GM21723 (cell line): Measurements from ENCODE around the gene STK24.

ENCODE experiments used
- ATAC-seq: cut with Tn5 transposase; IDR thresholded peaks from one replicate; pipeline ENCODE4 v1.9.1; 2021; ENCODE audit warnings: mild to moderate bottlenecking, moderate library complexity; ENCODE audit not compliant: unreplicated experiment

STK24 gene

DNA sequence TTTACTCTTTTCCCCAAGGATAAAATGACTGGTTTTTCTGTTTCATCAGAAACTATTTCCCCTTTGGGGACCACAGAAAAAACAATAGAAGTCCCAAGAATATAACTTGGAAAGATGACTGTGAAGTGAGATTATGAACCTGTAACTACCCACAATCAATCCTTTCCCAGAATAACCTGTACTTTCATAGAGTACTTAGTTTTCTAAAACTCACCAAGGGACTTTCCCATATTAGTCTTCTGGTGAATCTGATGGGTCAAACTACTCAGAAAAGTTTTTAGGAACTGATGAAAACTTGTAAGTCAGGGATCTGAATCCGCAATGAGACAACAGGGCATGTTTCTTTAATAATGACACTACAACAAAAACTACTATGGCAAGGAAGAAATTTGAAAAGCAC is 62.6 kb downstream of the STK24 start:
- ATAC-seq: no peak

DNA sequence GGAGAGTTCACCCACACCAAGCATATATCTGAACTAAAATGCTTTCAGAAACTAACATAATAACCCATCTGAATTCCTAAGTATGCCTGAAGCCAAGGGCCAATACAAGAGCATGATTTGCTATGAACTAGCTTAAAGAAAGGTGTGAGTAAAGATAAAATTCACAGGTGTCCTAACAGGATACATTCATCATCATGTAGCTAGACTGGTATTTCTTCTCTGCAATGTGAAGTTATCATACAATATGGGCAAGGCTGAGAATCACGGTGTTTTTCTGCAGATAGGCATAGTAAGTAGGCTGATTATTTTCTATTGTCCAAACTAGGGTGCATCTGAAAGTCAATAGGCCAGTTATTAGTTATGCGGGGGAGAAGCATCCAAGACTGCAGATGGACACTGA is 63.1 kb downstream of the STK24 start:
- no peak for ATAC-seq

DNA sequence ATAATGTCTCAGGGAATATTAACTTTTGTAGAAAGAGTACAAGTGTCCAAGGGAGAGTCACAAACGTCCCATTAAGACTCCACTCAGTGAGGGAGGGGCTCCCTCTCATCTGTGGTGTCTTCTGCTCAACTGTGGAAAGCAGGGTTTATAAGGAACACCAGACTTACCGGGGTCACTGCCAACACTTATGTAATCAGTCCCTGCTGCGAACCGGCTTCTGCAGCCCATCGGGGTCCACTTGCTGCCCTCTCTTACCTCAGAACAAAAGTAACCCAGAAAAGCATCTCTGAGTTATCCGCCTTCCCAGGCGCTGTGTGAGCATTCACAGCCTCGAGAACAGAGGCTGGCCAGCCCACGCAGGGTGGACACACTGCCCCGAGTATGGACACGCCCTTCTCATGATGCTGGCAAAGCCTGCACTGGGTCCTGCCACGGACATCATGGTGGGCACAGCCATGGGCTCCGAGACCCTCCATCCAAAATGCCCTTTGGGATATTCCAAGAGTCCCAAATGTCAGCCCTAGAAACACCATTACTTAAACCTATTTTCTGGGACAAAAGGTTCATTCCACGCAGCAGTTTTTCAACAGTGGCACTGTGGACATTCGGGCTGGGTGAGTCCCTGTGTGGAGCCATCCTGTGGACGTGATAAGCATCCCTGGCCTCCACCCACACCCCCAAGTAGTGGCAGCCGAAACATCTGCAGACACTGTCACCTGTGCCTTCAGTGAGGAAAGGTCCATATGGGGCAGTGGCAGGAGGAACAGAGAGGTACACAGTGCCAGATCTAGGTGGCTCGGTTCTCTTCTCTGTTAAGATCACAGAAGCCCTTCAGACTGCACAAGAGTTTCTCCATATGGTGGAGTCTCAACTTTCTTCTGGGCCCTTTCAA is 63.9 kb downstream of the STK24 start:
- ATAC-seq: no peak

- ATAC-seq: no peak
Measured at GRCh38 chr13:98511435-98511834, 65.5 kb downstream of the STK24 start.

DNA sequence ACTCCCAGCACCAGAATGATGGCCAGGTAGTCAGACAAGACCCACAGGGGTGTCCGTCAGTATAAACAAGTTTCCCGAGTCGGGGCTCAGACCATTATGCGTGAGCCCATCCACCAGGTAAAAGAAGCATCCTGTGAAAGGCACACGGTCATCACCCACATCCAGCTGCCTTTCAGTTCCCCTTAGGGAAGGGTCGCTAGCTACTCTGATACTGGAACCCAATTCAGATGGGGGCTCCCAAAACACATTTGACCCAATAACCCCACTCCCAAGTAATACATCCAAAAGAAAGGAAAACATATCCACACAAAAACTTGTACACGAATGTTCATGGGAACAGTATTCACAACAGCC is 66.8 kb downstream of the STK24 start:
- no peak for ATAC-seq

DNA sequence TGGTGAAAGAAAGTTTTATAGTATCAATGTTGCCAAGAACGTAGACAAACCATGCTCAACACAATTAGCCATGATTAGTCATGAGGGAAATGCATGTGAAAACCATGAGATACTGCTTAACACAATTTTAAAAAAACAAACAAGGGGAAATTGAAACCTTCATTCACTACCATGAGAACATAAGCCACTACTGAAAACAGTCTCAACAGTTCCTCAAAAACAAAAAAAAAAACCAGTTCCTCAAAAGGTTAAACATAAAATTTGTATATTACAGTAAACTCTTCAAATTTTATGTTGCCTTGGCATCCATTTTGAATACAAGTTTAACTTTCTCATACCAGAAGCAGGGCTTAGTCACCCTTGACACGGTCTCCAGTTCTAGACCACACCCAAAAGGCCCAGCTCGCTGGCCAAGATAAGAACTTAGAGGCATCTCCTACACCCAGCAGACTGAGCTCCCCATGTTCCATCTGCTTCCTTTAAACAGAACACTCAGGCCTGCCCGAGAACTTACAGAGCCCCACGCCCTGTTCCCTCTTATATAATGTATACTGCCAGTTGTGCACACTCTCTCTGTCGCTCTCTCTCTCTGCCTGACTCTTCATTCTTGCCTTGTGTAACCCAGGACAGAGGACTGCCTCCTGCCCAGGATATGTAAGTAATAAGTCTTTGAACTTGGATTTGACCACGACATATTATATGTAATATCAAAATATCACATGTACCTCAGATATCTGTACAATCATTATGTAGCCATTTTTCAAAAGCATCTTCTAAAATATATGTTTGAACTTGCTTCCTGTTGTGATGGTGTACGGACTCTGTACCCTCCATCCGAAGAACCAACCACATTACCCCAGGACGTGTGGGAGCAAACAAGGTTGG is 67.4 kb downstream of the STK24 start:
- ATAC-seq: peak; percentile 54

- ATAC-seq: no peak
Measured at GRCh38 chr13:98508685-98509084, 68.2 kb downstream of the STK24 start.

- ATAC-seq: no peak
Measured at GRCh38 chr13:98508280-98508679, 68.6 kb downstream of the STK24 start.

DNA sequence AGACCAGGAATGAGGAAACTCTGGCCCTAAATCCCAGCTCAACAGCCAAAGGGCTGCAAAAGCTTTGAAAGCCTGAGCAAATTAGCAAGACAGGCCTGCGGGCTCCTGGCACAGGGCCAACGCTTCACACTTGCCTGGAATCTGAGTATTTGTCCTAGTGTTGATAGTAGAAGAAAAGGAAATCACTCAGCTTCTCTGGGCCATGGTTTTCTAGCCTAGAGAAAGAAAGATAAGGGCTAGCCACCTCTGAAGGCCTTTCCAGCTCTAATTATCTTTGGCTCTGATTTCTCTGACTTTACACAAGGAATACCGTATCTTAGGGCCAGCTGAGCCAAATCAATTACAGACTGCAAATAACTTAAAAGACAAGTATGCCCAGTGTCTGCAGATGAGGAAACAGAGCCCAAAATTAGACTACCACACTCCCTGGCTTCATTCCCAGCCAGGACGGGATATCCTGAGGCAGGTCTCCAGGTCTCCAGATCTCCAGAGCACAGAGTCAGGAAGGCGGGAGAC is 69.6 kb downstream of the STK24 start:
- ATAC-seq: no peak

GRCh38 chr13:98506728-98507230 is 70.1 kb downstream of the STK24 start:
- ATAC-seq: no peak

GRCh38 chr13:98506322-98506721 is 70.6 kb downstream of the STK24 start:
- ATAC-seq: no peak

DNA sequence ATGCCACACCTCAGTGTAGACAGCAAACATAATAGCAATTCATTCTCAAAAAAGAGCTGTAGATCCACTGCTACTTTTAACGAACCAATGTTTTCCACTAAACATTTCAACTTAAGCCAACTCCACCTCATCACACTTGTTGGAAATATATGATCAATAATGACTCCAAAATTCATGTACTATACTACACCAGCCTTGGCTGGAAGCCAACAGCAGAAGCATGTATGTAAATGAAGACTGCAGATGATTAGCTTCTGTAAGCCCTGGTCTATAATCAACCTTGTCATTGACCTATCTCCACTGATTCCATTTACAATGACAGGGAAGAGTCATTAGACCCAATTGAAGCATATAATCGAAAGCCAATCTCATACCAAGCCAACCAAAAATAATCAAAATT is 71.7 kb downstream of the STK24 start:
- ATAC-seq: no peak

DNA sequence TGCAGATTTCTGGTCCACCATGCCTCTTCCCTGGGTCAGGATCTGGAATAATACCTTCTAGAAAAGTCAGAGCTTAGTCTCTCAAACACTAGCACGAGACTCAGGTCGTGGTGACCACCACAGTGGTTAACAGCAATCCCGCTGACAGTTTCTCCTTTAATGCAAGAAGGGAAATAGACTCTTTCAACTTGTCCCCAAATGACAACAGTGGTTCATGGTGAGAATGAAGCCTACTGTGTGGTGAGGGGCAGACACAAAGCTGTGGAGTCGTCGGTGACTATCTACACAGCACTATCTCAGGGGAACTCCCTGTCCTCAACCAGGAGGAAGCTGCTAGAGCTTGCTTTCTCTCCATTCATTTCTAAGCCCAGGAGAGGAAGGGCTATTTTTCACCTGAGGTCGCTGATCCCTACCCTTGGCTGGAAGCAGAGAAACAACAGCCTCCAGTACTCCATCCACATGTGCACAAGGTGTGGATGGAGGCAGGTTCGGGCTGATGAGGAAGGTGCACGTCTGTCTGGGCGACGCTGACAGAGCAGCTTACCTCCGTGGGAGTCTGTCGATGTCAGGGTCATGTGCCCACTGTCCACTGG is 72.4 kb downstream of the STK24 start:
- ATAC-seq: peak; percentile 63

GRCh38 chr13:98504029-98504351 is 72.9 kb downstream of the STK24 start:
- ATAC-seq: no peak

DNA sequence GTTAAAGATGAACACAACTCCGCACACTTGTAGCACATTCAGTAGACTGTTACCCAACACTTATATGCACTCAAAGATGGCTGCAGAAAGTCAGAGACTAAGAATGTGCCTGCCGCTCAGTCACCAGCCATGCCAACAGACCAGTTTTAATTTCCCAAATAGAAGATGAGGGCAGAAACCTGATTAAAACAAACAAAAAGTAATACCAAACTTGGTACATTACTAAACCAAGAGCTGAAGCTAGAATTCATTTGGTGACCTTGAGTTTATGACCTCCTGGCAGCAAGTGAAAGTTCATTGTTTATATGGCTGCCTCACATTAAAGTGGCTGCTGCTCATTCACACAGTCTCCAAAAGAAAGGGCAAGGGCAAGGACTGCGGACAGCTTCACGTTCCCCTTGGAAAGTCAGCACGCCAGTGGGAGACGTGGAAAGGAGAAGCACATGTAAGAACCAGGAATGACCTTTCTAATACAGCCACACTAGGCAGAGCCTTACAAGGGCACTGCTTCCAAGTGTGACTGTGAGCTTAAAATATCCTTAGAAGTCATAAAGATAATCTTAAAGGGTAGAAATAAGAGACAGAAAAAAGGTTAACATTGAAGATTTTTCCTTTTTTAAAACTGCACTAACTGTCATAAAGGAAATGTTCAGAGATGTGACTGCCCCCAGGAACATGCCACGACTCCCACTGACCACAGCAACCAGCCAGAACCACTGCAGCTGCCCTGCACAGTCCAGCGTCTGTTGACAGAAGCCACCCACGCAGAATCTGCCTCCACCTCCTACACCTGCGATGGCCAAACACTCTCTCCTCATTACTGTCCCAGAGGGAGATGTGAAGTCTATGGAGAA is 73.5 kb downstream of the STK24 start:
- ATAC-seq: no peak

DNA sequence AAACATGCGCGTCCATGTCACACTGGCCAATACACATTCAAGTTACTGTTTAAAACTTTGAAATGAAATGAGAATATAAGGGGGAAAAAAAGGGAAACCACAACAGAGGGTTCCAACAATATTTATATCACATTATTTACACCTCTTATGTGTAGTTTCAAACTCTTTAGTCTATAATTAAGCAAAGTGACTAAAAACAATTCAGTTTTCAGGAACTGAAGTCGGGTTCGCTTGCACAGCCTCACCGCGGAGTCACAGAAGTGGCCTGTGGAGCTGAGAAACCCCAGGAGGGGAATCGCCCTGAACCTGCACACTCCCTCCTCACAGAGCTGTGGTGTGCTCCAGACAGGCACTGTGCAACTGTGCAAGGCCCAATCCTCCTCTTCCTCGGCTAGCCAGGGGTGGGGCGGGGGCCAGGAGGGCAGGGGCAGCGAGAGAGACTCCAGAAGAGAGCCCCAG is 75.9 kb downstream of the STK24 start:
- ATAC-seq: peak; percentile 75

DNA sequence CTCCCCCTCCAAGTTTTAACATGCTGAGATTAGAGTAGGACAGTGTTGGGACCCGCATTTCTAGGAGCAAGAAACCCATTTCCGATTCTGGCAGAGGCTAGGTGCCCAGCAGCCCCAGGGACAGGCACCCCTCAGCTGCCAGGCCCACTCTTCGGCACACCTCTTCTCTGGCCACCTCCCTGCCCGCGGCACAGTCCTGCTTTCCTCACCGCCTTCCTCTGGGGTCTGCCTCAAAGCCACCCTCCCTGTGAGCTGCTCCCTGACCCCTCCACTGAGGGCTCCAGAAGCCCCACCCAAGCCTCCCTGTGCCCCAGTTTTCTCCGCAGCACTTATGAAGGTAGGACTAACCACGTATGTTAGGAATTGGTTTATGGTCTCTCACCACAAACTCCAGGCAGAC is 79.9 kb downstream of the STK24 start:
- ATAC-seq: no peak

DNA sequence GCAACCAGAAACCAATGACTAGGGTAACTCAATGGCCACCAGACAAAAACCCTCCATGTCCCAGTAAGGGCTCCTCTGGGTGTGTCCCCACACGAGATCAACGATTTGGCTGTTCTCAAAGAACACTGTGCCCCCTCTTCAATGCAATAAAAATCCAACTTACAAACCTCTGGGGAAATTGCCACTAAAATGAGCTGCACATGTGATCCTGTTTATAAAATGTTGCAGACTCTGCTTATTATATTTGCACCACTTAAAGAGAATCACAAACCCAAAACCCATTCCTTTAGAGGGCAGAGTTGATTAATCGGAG is 80.5 kb downstream of the STK24 start:
- ATAC-seq: no peak

DNA sequence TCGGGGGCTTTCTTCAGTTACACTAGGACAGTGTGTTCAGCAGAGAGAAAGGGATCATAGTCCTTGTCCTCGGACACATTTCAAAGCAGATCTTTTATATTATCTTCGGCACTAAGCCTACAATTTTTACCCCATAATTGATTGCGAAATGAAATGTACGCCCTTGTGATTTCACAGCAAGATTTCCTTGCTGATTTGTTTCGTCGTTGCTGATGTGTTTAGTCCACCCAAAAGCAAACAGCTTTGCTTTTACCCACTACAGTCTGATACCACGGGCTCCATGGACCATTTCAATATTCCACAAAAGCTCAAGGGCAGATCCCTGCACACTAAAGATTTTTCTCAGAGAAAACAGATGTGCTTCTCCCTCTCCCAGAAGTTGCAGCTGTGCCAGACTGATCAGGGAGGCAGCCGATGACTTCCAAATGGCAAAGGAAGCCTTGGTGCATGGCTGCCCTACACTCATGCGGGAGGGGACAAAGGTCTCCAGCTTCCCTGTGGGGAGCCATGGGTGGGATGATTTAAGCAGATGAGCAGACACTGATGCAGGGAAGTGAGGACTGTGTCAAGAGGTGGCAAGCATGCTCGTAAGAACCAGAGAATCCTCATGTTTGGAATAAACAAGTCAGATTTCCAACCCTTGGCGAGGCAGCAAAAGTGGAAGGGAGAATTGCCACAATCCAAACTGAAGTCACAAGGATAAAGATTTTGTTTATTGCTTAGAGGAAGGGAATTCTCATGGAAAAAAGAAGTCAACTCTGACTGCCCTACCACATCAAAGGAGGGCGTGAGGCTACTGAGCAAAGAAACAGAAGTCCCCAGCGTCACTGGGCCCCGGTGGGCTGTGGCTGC is 81.1 kb downstream of the STK24 start:
- ATAC-seq: no peak

GRCh38 chr13:98494769-98495168 is 82.1 kb downstream of the STK24 start:
- ATAC-seq: no peak
